HepG2 (cell line): ENCODE measurements around the gene WDR91. TPM values are rescaled to one million over a fixed set of nuclear protein-coding genes. Genes with fewer than 3 reads are reported as not detected.

ENCODE experiments used
- BCL6 ChIP-seq: IDR thresholded peaks from 2 replicates; pipeline ENCODE4 v1.6.1; 2016; ENCODE audit warnings: missing genetic modification reagents, missing compliant biosample characterization
- CAMTA2 ChIP-seq: sonication (generic); formaldehyde crosslinking; IDR thresholded peaks from 2 replicates; pipeline ENCODE4 v1.4.0; 2020; ENCODE audit warnings: mild to moderate bottlenecking, missing genetic modification reagents, borderline replicate concordance
- CENPX ChIP-seq: sonication (generic); formaldehyde crosslinking; IDR thresholded peaks from 2 replicates; pipeline ENCODE4 v1.9.0; 2021; ENCODE audit warnings: mild to moderate bottlenecking, missing genetic modification reagents, moderate library complexity
- FOXK1 ChIP-seq: sonication (generic); formaldehyde crosslinking; IDR thresholded peaks from 2 replicates; pipeline ENCODE4 v1.4.0; 2020; ENCODE audit warnings: low read depth, missing genetic modification reagents, borderline replicate concordance
- GATA4 ChIP-seq: sonication (generic); IDR thresholded peaks from 2 replicates; pipeline ENCODE4 v1.6.1; 2016; ENCODE audit warnings: antibody characterized with exemption, low read depth, borderline replicate concordance
- HNF4G ChIP-seq, 2 experiments: sonication (generic) in 1 of 2; formaldehyde crosslinking in 1 of 2; IDR thresholded peaks; 2 replicates each; pipeline versions ENCODE4 v1.4.0 to v1.6.1; 2011 to 2020; ENCODE audit warnings: borderline replicate concordance in 2 of 2, low read depth in 2 of 2, mild to moderate bottlenecking in 2 of 2, low read length in 1 of 2, missing genetic modification reagents in 1 of 2, moderate library complexity in 1 of 2
- MED1 ChIP-seq: sonication (generic); formaldehyde crosslinking; IDR thresholded peaks from 2 replicates; pipeline ENCODE4 v1.4.0; 2020; ENCODE audit warnings: missing genetic modification reagents
- NAIF1 ChIP-seq: sonication (generic); formaldehyde crosslinking; IDR thresholded peaks from 2 replicates; pipeline ENCODE4 v1.5.0; 2020; ENCODE audit warnings: mild to moderate bottlenecking, missing genetic modification reagents, borderline replicate concordance
- NKX3-1 ChIP-seq: sonication (generic); formaldehyde crosslinking; IDR thresholded peaks from 2 replicates; pipeline ENCODE4 v1.5.0; 2020; ENCODE audit warnings: missing genetic modification reagents
- PITX1 ChIP-seq: sonication (generic); formaldehyde crosslinking; IDR thresholded peaks from 2 replicates; pipeline ENCODE4 v1.5.1; 2020; ENCODE audit warnings: mild to moderate bottlenecking, missing genetic modification reagents
- POGZ ChIP-seq: sonication (generic); formaldehyde crosslinking; IDR thresholded peaks from 2 replicates; pipeline ENCODE4 v1.4.0; 2020; ENCODE audit warnings: mild to moderate bottlenecking, missing genetic modification reagents
- RFX5 ChIP-seq: IDR thresholded peaks from 2 replicates; pipeline ENCODE4 v1.6.1; 2011; ENCODE audit warnings: low read depth, low read length, improper control_type of control experiment
- SIN3A ChIP-seq: IDR thresholded peaks from 2 replicates; pipeline ENCODE4 v1.6.1; 2011; ENCODE audit warnings: low read depth, mild to moderate bottlenecking, control low read depth, low read length, borderline replicate concordance
- TRAFD1 ChIP-seq: sonication (generic); formaldehyde crosslinking; IDR thresholded peaks from 2 replicates; pipeline ENCODE4 v1.5.1; 2020; ENCODE audit warnings: missing genetic modification reagents, mild to moderate bottlenecking, borderline replicate concordance
- XBP1 ChIP-seq: sonication (generic); formaldehyde crosslinking; IDR thresholded peaks from 2 replicates; pipeline ENCODE4 v1.5.0; 2020; ENCODE audit warnings: missing genetic modification reagents
- ZNF253 ChIP-seq: sonication (generic); formaldehyde crosslinking; IDR thresholded peaks from 2 replicates; pipeline ENCODE4 v1.8.0; 2022; ENCODE audit warnings: mild to moderate bottlenecking, missing genetic modification reagents, borderline replicate concordance
- ZNF383 ChIP-seq: sonication (generic); formaldehyde crosslinking; IDR thresholded peaks from 2 replicates; pipeline ENCODE4 v1.4.0; 2020; ENCODE audit warnings: missing genetic modification reagents, mild to moderate bottlenecking, borderline replicate concordance
- ZNF446 ChIP-seq: sonication (generic); formaldehyde crosslinking; IDR thresholded peaks from 2 replicates; pipeline ENCODE4 v1.5.0; 2020; ENCODE audit warnings: mild to moderate bottlenecking, missing genetic modification reagents
- ZNF563 ChIP-seq: sonication (generic); formaldehyde crosslinking; IDR thresholded peaks from 2 replicates; pipeline ENCODE4 v1.8.0; 2022; ENCODE audit warnings: mild to moderate bottlenecking, moderate library complexity, missing genetic modification reagents
- ZNF652 ChIP-seq: IDR thresholded peaks from 2 replicates; pipeline ENCODE4 v1.6.1; 2016; ENCODE audit warnings: low read depth, borderline replicate concordance
- ZNF768 ChIP-seq: sonication (generic); formaldehyde crosslinking; IDR thresholded peaks from 2 replicates; pipeline ENCODE4 v1.4.0; 2020; ENCODE audit warnings: missing genetic modification reagents
- ZNF773 ChIP-seq: sonication (generic); formaldehyde crosslinking; IDR thresholded peaks from 2 replicates; pipeline ENCODE4 v1.4.0; 2020; ENCODE audit warnings: missing genetic modification reagents, borderline replicate concordance
- ZNF777 ChIP-seq: sonication (generic); formaldehyde crosslinking; IDR thresholded peaks from 2 replicates; pipeline ENCODE4 v1.4.0; 2020; ENCODE audit warnings: missing genetic modification reagents
- ZSCAN25 ChIP-seq: sonication (generic); formaldehyde crosslinking; IDR thresholded peaks from 2 replicates; pipeline ENCODE4 v1.8.0; 2022; ENCODE audit warnings: mild to moderate bottlenecking, missing genetic modification reagents
- ZSCAN5A ChIP-seq: sonication (generic); formaldehyde crosslinking; IDR thresholded peaks from 2 replicates; pipeline ENCODE4 v1.8.0; 2022; ENCODE audit warnings: mild to moderate bottlenecking, missing genetic modification reagents, borderline replicate concordance
- polyA plus RNA-seq, 8 experiments: library from polyadenylated mRNA; depleted of rRNA in 3 of 8; stranded (reverse) in 7 of 8; unstranded in 1 of 8; fragments of >200 nt; fragmentation: Illumina TruSeq in 4 of 8; extraction: Trizol in 4 of 8; gene quantifications; 2 replicates each; pipeline versions ENCODE4 v1.2.1 to v1.2.3, GENCODE V29; 2011 to 2016; ENCODE audit warnings: low read depth in 4 of 8, missing spikeins in 1 of 8, mixed read lengths in 1 of 8; ENCODE audit not compliant: insufficient read depth in 1 of 8
- total RNA-seq, 5 experiments: library from RNA; depleted of rRNA; stranded (reverse); fragments of >200 nt; fragmentation: Illumina TruSeq; extraction: Trizol; gene quantifications; 2 replicates each; pipeline ENCODE4 v1.2.3, GENCODE V29; 2016; ENCODE audit warnings: low read depth in 1 of 5
- TF ChIP-seq, protein P1 (sequence below): sonication (generic); formaldehyde crosslinking; IDR thresholded peaks from 2 replicates; pipeline ENCODE4 v1.9.0; 2021; ENCODE audit warnings: missing genetic modification reagents, mild to moderate bottlenecking, borderline replicate concordance

The WDR91 gene
- total and polyA plus RNA-seq, 2 of the 13 experiments (the other 11 are each of a cell fraction or from before 2014, with no cell fraction given) = 11.6 to 12.1 TPM

DNA sequence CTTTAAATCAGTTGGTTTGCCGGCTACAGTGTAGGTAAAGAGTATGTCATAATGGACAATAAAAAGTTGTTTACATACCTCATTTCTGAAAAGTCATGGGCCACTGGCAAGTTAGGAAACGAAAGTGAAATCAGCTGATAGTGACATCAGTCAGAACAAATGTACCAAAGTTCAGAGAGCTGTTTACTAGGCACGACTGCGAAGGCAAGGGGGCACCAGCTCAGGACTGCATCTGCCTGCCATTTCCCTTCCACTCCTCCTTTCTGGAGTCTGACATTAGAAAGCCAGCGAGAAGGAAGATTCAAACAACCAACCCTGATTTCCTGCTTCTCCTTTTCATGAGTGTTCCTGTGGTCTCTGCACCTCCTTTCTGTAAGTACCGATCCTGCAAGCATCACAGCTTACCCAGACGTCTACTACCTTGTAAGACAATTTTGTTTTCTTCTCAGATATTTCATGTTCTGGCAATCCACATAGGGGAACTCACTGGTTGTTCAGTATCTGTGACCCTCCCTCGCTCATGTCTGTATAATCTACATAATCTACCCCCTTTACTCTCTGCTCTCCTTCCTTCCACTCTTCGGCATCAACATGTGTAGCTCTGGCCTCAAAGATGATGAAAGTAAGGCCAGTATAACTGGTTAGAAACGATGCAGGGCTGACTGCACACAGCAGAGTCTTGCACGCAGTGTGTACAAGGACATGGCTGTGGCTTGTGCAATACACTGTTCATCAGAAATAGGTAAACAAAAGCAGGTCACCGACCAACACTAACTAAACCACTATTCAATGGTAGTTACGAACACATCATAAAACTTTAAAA, 63.2 kb downstream of the WDR91 start, which contains the start of gene TMEM140 (continued):
- TF ChIP-seq, protein P1, sequence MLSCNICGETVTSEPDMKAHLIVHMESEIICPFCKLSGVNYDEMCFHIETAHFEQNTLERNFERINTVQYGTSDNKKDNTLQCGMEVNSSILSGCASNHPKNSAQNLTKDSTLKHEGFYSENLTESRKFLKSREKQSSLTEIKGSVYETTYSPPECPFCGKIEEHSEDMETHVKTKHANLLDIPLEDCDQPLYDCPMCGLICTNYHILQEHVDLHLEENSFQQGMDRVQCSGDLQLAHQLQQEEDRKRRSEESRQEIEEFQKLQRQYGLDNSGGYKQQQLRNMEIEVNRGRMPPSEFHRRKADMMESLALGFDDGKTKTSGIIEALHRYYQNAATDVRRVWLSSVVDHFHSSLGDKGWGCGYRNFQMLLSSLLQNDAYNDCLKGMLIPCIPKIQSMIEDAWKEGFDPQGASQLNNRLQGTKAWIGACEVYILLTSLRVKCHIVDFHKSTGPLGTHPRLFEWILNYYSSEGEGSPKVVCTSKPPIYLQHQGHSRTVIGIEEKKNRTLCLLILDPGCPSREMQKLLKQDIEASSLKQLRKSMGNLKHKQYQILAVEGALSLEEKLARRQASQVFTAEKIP = no peak
- TF ChIP-seq ZNF383 (CRISPR knock-in tag) (no peak), ZNF253 (CRISPR knock-in tag) (no peak), ZNF652 (0 out of 2 replicates have a peak, but pooled peaks have one; percentile 26), ZSCAN25 (CRISPR knock-in tag) (no peak), ZNF446 (CRISPR knock-in tag) (no peak), CENPX (CRISPR knock-in tag) (no peak), BCL6 (CRISPR knock-in tag) (peak; percentile 79), GATA4 (no peak), NKX3-1 (CRISPR knock-in tag) (no peak), POGZ (peak; percentile 14; the same call in 1 of the 2 replicates), PITX1 (CRISPR knock-in tag) (no peak; the same call in 1 of the 2 replicates), ZSCAN5A (0 out of 2 replicates have a peak, but pooled peaks have one; percentile 38), FOXK1 (peak; percentile 99), ZNF777 (CRISPR knock-in tag) (no peak), ZNF773 (CRISPR knock-in tag) (no peak), CAMTA2 (CRISPR knock-in tag) (no peak), SIN3A (peak; percentile 96), RFX5 (no peak), ZNF563 (CRISPR knock-in tag) (no peak), ZNF768 (CRISPR knock-in tag) (no peak), XBP1 (CRISPR knock-in tag) (no peak), TRAFD1 (no peak), NAIF1 (peak; percentile 13), HNF4G (IDR thresholded peaks at IDR 0.05; ENCODE audit: borderline replicate concordance, low read depth, low read length) (peak; percentile 90), HNF4G (CRISPR knock-in tag; IDR thresholded peaks at IDR 0.05; ENCODE audit: borderline replicate concordance, low read depth) (peak; percentile 32; the same call in 1 of the 2 replicates), MED1 (CRISPR knock-in tag) (peak; percentile 90)
